Measurements from ENCODE around the gene CAPN11.

The CAPN11 gene

GRCh38 chr6:44161997-44162338 is 3.3 kb downstream of the CAPN11 start:
- POLR2A ChIA-PET, result interaction anchor here (0.8 to 1.2 kb wide), 2 partner anchors 85 to 86 kb away, joined by 3 to 4 read pairs; partner anchors contain the start of gene HSP90AB1
- Histone ChIP-seq H3K4me1 (ENCODE audit: control insufficient read depth, insufficient read depth, low read length) (peaks cover 5% of the 10 kb centered on the region; the same call in 1 of the 2 replicates), H3K9me3 (ENCODE audit: control insufficient read depth, insufficient read depth, low read depth, low read length) (no peaks in the 10 kb centered on the region), H3K36me3 (ENCODE audit: control insufficient read depth in 2 of 2, insufficient read depth in 1 of 2, low read length in 2 of 2) (no peaks in the 10 kb centered on the region), H3K4me3 (ENCODE audit: low read depth, low read length) (no peak overlapping the region), H3K27ac (ENCODE audit: extremely low read depth, low read depth, low read length) (no peak overlapping the region)
- CTCF ChIA-PET, result interaction anchor here (0.6 to 5.0 kb wide), 10 partner anchors 9 to 104 kb away, joined by 3 to 36 read pairs (median 3); no protein-coding TSS in a partner anchor
- TF ChIP-seq ZNF202 (tag by site-specific recombination; IDR thresholded peaks at IDR 0.05; ENCODE audit: borderline replicate concordance) (no peak), SALL2 (tag by site-specific recombination; IDR thresholded peaks at IDR 0.05; ENCODE audit: borderline replicate concordance) (no peak), ZBTB10 (tag by site-specific recombination; IDR thresholded peaks at IDR 0.05) (no peak), EGR2 (tag by site-specific recombination; IDR thresholded peaks at IDR 0.05; ENCODE audit: low read depth) (no peak), GLIS1 (tag by site-specific recombination; IDR thresholded peaks at IDR 0.05) (peak; percentile 71), ZFP37 (tag by site-specific recombination; IDR thresholded peaks at IDR 0.05) (no peak), ZNF335 (tag by site-specific recombination; conservative IDR thresholded peaks at IDR 0.05) (no peak), AEBP2 (tag by site-specific recombination; IDR thresholded peaks at IDR 0.05; ENCODE audit: borderline replicate concordance) (no peak), OSR2 (tag by site-specific recombination; IDR thresholded peaks at IDR 0.05) (peak; percentile 31; the same call in 1 of the 2 replicates), ZSCAN30 (tag by site-specific recombination; IDR thresholded peaks at IDR 0.05) (no peak), YY1 (tag by site-specific recombination; IDR thresholded peaks at IDR 0.05) (no peak), ZNF423 (tag by site-specific recombination; IDR thresholded peaks at IDR 0.05) (no peak), ZNF324 (tag by site-specific recombination; IDR thresholded peaks at IDR 0.05) (no peak), KLF10 (tag by site-specific recombination; IDR thresholded peaks at IDR 0.05) (no peak), ZNF571 (tag by site-specific recombination; IDR thresholded peaks at IDR 0.05) (no peak), ZNF48 (tag by site-specific recombination; IDR thresholded peaks at IDR 0.05) (no peak), ZIC2 (tag by site-specific recombination; IDR thresholded peaks at IDR 0.05) (peak; percentile 32)

GRCh38 chr6:44162876-44163625 is 4.4 kb downstream of the CAPN11 start:
- Histone ChIP-seq H3K27ac (ENCODE audit: extremely low read depth, low read depth, low read length) (no peak overlapping the region), H3K4me1 (ENCODE audit: control insufficient read depth, insufficient read depth, low read length) (peaks cover 5% of the 10 kb centered on the region; the same call in 1 of the 2 replicates), H3K9me3 (ENCODE audit: control insufficient read depth, insufficient read depth, low read depth, low read length) (no peaks in the 10 kb centered on the region), H3K4me3 (ENCODE audit: low read depth, low read length) (no peak overlapping the region), H3K36me3 (ENCODE audit: control insufficient read depth in 2 of 2, insufficient read depth in 1 of 2, low read length in 2 of 2) (no peaks in the 10 kb centered on the region)
- ChIA-PET CTCF (interaction anchor here (0.5 to 5.0 kb wide), 11 partner anchors 9 to 517 kb away, joined by 3 to 36 read pairs (median 3); no protein-coding TSS in a partner anchor), POLR2A (interaction anchor here (0.9 kb wide), 1 partner anchor 84 kb away, joined by 3 read pairs; the partner anchor contains the start of gene HSP90AB1)
- TF ChIP-seq HOXD13 (CRISPR knock-in tag; IDR thresholded peaks at IDR 0.05; ENCODE audit: borderline replicate concordance), result no peak
- TF ChIP-seq YY1 (tag by site-specific recombination; IDR thresholded peaks at IDR 0.05), result no peak
- TF ChIP-seq ZNF221 (tag by site-specific recombination; IDR thresholded peaks at IDR 0.05; ENCODE audit: borderline replicate concordance), result no peak
- TF ChIP-seq ZNF184 (tag by site-specific recombination; IDR thresholded peaks at IDR 0.05), result no peak
- TF ChIP-seq ZNF548 (tag by site-specific recombination; IDR thresholded peaks at IDR 0.05), result no peak
- no peak for TF ChIP-seq GFI1B (tag by site-specific recombination; IDR thresholded peaks at IDR 0.05)
- no peak for TF ChIP-seq ZFP3 (tag by site-specific recombination; IDR thresholded peaks at IDR 0.05; ENCODE audit: low read depth)
- no peak for TF ChIP-seq ZNF24 (tag by site-specific recombination; IDR thresholded peaks at IDR 0.05)
- no peak for TF ChIP-seq ZNF266 (tag by site-specific recombination; IDR thresholded peaks at IDR 0.05; ENCODE audit: low read depth)
- TF ChIP-seq ZNF16 (tag by site-specific recombination; IDR thresholded peaks at IDR 0.05; ENCODE audit: low read depth), result no peak
- TF ChIP-seq ZNF18 (tag by site-specific recombination; IDR thresholded peaks at IDR 0.05), result no peak
- no peak for TF ChIP-seq ZFP41 (tag by site-specific recombination; IDR thresholded peaks at IDR 0.05; ENCODE audit: borderline replicate concordance)
- no peak for TF ChIP-seq ZNF501 (tag by site-specific recombination; IDR thresholded peaks at IDR 0.05)
- no peak for TF ChIP-seq WT1 (tag by site-specific recombination; IDR thresholded peaks at IDR 0.05)

All from HEK293 (cell line).